Measurements from ENCODE around the gene IRF7.

The IRF7 gene

GRCh38 chr11:620935-621814 is 5.4 kb upstream of the IRF7 start:
- no peak for DNase-seq (ENCODE audit: low read depth in 2 of 2)

- no peak for DNase-seq (ENCODE audit: low read depth in 2 of 2)
These were observed 4.5 kb upstream of the IRF7 start for GRCh38 chr11:620201-620600.

- DNase-seq (ENCODE audit: low read depth in 2 of 2), result no peak
These were observed 3.9 kb upstream of the IRF7 start for GRCh38 chr11:619628-620050.

- DNase-seq (ENCODE audit: low read depth in 2 of 2), result no peak
These were observed 3.3 kb upstream of the IRF7 start for GRCh38 chr11:618856-619627.

GRCh38 chr11:617912-618682 is 2.3 kb upstream of the IRF7 start:
- no peak for DNase-seq (ENCODE audit: low read depth in 2 of 2)

GRCh38 chr11:617199-617911 is 1.6 kb upstream of the IRF7 start:
- DNase-seq (ENCODE audit: low read depth in 2 of 2), result no peak

GRCh38 chr11:616320-617198 is 809 bp upstream of the IRF7 start:
- no peak for DNase-seq (ENCODE audit: low read depth in 2 of 2)

GRCh38 chr11:614623-615503 is 887 bp downstream of the IRF7 start:
- no peak for DNase-seq (ENCODE audit: low read depth in 2 of 2)

- no peak for DNase-seq (ENCODE audit: low read depth in 2 of 2)
These were observed 1.6 kb downstream of the IRF7 start for GRCh38 chr11:614021-614622.

GRCh38 chr11:613369-613968 is 2.3 kb downstream of the IRF7 start:
- DNase-seq (ENCODE audit: low read depth in 2 of 2), result peak; percentile 59 to 79

- DNase-seq (ENCODE audit: low read depth in 2 of 2), result no peak
These were observed 2.8 kb downstream of the IRF7 start for GRCh38 chr11:612961-613300.

GRCh38 chr11:612201-612960 is 3.4 kb downstream of the IRF7 start:
- no peak for DNase-seq (ENCODE audit: low read depth in 2 of 2)

- no peak for DNase-seq (ENCODE audit: low read depth in 2 of 2)
These were observed 4.5 kb downstream of the IRF7 start for GRCh38 chr11:611001-611996.

GRCh38 chr11:610146-610801 is 5.5 kb downstream of the IRF7 start:
- no peak for DNase-seq (ENCODE audit: low read depth in 2 of 2)

GRCh38 chr11:609341-609811 is 6.4 kb downstream of the IRF7 start:
- no peak for DNase-seq (ENCODE audit: low read depth in 2 of 2)

- no peak for DNase-seq (ENCODE audit: low read depth in 2 of 2)
These were observed 6.9 kb downstream of the IRF7 start for GRCh38 chr11:608791-609251.

All from stimulated activated CD4-positive, alpha-beta T cell treated with anti-CD3 and anti-CD28 coated beads, Interleukin-12 subunit alpha, Interleukin-12 subunit beta, amount 100 ng/mL, for 24 hours (primary cell).